ENCODE data around the gene HSD3B1. TPM values are rescaled to one million over a fixed set of nuclear protein-coding genes. Genes with fewer than 3 reads are reported as not detected.

HSD3B1 gene
- total and polyA plus RNA-seq, 7 donors = not detected

GRCh38 chr1:119483441-119484200 lies 23.4 kb upstream of the HSD3B1 start:
- intact Hi-C loops (cut with DNase I) = no loop called here

GRCh38 chr1:119485201-119485600 lies 21.8 kb upstream of the HSD3B1 start:
- H3K4me1 ChIP-seq = no peaks in the 10 kb centered on the region
- ATAC-seq = no peak
- no peaks in the 10 kb centered on the region for H3K27me3 ChIP-seq (ENCODE audit: insufficient read depth in 3 of 3, low read length in 2 of 3)
- no peak for DNase-seq
- H3K4me3 ChIP-seq = no peak overlapping the region
- intact Hi-C loops (cut with DNase I) = no loop called here
- no peaks in the 10 kb centered on the region for H3K9me3 ChIP-seq
- WGBS, 3 donors = 84 to 92% (median 86%) methylated on average over 4 of the region's 4 CpGs
- no peak overlapping the region for H3K27ac ChIP-seq
- no peak for TF ChIP-seq CTCF (IDR thresholded peaks at IDR 0.05)
- no peaks in the 10 kb centered on the region for H3K36me3 ChIP-seq (ENCODE audit: insufficient read depth in 1 of 2, low read depth in 1 of 2)

More at GRCh38 chr1:119483441-119484200, 23.4 kb upstream of the HSD3B1 start:
- no peaks in the 10 kb centered on the region for H3K36me3 ChIP-seq (ENCODE audit: insufficient read depth in 1 of 2, low read depth in 1 of 2)
- H3K27ac ChIP-seq = no peak overlapping the region
- H3K9me3 ChIP-seq = no peaks in the 10 kb centered on the region
- no peaks in the 10 kb centered on the region for H3K4me1 ChIP-seq
- WGBS, 3 donors = 77 to 79% (median 78%) methylated on average over 6 of the region's 6 CpGs
- H3K27me3 ChIP-seq (ENCODE audit: insufficient read depth in 3 of 3, low read length in 2 of 3) = no peaks in the 10 kb centered on the region
- no peak for TF ChIP-seq CTCF (IDR thresholded peaks at IDR 0.05)
- H3K4me3 ChIP-seq = no peak overlapping the region
- ATAC-seq = no peak
- DNase-seq = no peak

GRCh38 chr1:119488216-119488615 lies 18.8 kb upstream of the HSD3B1 start:
- 25 to 50% (median 30%) methylated on average over 4 of the region's 4 CpGs for WGBS, 3 donors
- ATAC-seq (no peak), DNase-seq (no peak)
- Histone ChIP-seq H3K27ac (no peak overlapping the region), H3K4me1 (no peaks in the 10 kb centered on the region), H3K27me3 (ENCODE audit: insufficient read depth in 3 of 3, low read length in 2 of 3) (no peaks in the 10 kb centered on the region), H3K9me3 (no peaks in the 10 kb centered on the region), H3K4me3 (no peak overlapping the region), H3K36me3 (ENCODE audit: insufficient read depth in 1 of 2, low read depth in 1 of 2) (no peaks in the 10 kb centered on the region)
- intact Hi-C loops (cut with DNase I) = no loop called here
- no peak for TF ChIP-seq CTCF (IDR thresholded peaks at IDR 0.05)

GRCh38 chr1:119489201-119489600 lies 17.8 kb upstream of the HSD3B1 start:
- no peak for TF ChIP-seq CTCF (IDR thresholded peaks at IDR 0.05)
- no peak overlapping the region for H3K27ac ChIP-seq

GRCh38 chr1:119490925-119491324 lies 16.1 kb upstream of the HSD3B1 start:
- DNase-seq (no peak), ATAC-seq (no peak)
- intact Hi-C loops (cut with DNase I) = no loop called here
- TF ChIP-seq CTCF (IDR thresholded peaks at IDR 0.05) = no peak
- Histone ChIP-seq H3K36me3 (ENCODE audit: insufficient read depth in 1 of 2, low read depth in 1 of 2) (no peaks in the 10 kb centered on the region), H3K4me1 (no peaks in the 10 kb centered on the region), H3K4me3 (no peak overlapping the region), H3K9me3 (no peaks in the 10 kb centered on the region), H3K27ac (no peak overlapping the region), H3K27me3 (ENCODE audit: insufficient read depth in 3 of 3, low read length in 2 of 3) (no peaks in the 10 kb centered on the region)

More at GRCh38 chr1:119489201-119489600, 17.8 kb upstream of the HSD3B1 start:
- ATAC-seq (no peak), DNase-seq (no peak)
- Histone ChIP-seq H3K9me3 (no peaks in the 10 kb centered on the region), H3K36me3 (ENCODE audit: insufficient read depth in 1 of 2, low read depth in 1 of 2) (no peaks in the 10 kb centered on the region), H3K4me3 (no peak overlapping the region), H3K27me3 (ENCODE audit: insufficient read depth in 3 of 3, low read length in 2 of 3) (no peaks in the 10 kb centered on the region), H3K4me1 (no peaks in the 10 kb centered on the region)
- intact Hi-C loops (cut with DNase I) = no loop called here
- 79 to 81% (median 80%) methylated on average over 2 of the region's 2 CpGs for WGBS, 3 donors

Measured in psoas muscle (tissue), 8 donors.